COLO829 (cell line): ENCODE results near the gene HECTD4.

Experiments used
- DNase-seq: peaks from one replicate; pipeline ENCODE4 v3.0.0; 2012; ENCODE audit warnings: low spot score

The HECTD4 gene

DNA sequence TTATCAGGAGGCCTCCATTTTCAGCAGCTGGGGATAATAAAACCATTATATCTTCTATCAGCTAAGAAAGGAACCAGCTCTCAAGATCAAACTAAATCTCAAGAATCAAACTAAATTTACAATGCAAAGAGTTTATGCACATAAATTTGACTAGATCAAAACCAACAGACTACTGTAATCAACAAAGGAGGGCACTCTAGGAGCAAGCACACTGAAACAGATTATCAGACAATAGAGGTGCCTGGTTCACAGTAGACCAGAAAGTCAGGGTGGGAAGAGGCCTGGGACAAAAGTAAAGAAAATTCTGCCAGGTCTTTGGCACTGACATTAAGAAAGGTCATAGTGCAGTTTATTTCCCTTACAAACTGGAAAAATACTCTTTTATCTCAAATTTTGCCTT, 61.0 kb downstream of the HECTD4 start:
- no peak for DNase-seq

DNA sequence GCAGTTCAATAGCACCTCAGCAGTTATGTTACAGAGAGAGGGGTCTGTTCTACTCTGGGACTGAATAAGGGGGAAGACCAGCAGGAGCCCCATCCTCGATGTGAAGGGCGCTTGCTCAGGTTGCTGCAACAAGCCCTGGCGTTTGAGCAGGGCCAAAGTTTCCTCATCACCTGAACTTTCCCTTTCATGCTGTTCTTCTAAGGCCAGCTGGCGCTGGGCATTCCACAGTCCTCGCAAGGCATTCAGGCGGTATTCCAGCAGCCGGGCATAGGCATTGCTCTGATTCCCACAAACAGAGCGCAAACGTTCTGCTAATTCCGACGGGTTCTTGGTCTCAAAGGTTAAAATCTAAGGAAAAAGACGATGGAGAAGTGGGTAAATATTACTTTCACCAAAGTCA, 62.8 kb downstream of the HECTD4 start:
- no peak for DNase-seq

DNA sequence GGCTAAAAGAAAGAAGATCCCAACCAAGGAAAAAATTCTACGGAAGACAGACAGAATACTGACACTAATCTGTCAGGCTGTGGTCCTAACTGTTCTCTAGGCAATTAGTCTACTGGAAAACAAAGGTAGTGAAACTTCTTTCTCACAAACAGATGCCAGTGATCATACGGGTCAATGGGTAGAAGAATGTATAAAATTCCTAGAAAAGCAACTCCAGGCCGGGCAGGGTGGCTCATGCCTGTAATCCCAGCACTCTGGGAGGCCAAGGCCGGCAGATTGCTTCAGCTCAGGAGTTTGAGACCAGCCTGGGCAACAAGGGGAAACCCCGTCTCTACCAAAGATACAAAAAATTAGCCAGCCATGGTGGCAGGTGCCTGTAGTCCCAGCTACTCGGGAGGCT, 64.8 kb downstream of the HECTD4 start:
- DNase-seq, result no peak

DNA sequence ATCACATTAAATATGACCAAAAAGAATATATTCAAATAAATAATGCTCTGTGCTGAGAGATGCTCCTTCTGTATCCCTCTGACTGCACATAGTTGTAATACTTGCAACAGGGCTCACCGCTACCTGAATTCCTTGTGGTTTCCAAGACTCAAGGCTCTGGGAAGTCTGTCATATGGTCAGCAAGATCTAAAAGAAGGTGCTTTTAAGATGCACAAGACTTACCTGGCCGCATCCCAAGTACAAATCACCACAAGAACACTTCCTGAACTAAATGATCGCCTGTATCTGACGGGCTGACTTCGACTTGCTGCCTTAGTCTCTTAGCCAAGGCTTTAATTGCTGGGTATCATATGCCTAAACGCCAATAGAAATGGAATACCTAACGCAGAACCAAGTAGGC, 67.2 kb downstream of the HECTD4 start:
- DNase-seq, result no peak

DNA sequence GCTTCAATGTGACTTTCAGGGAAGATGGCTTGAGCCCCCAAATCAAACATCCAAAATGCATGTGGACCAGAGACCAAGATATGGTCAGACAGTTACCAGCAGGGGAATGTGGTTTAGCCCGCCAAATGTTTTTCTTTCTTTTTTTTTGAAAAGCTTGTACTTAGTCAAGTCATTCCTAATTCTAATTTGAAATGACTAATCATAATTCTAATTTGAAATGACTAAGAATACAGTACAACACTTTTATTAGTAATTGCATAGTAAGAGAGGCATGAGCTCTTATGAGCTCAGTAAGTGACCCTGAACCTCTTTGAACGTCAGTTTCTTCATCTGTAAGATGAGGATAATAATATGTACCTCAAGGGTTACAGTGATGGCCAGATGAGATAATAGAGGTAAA, 72.4 kb downstream of the HECTD4 start:
- no peak for DNase-seq

DNA sequence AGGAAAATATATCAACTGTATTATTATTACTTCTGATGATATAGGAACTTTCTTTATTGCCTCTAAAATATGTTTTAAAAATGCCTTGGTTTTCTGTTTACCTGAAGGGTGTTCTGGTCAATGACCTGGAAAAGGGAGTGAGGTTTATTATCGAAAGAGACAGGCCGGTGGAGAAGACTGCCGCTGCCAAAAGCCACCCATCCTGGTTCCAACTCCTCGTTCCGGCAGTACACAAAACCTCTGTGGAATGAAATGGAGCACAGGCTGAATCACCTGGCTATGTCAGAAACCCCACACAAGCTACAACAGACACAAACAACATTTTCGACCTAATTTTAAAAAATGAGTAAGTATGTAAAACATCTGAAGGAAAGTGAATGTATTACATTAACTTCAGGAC, 73.6 kb downstream of the HECTD4 start:
- DNase-seq, result no peak

DNA sequence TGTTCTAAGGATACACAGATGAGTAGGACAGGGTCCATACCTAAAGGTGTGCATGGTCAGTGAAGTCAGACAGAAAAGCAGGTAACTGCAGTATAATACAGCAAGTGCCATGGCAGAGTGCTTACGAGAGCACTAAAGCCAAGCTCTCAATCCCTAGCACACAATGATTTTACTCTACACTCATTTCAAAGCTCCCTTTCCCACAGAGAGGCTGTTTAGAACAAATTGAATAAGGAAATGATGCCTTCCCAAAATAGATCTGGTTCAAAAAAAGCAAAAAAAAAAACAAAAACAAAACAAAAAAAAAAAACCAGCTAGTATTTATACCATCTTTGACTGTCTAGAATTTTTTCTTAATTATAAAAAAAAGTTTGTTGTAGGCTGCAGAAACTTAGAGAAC, 74.1 kb downstream of the HECTD4 start:
- no peak for DNase-seq

DNA sequence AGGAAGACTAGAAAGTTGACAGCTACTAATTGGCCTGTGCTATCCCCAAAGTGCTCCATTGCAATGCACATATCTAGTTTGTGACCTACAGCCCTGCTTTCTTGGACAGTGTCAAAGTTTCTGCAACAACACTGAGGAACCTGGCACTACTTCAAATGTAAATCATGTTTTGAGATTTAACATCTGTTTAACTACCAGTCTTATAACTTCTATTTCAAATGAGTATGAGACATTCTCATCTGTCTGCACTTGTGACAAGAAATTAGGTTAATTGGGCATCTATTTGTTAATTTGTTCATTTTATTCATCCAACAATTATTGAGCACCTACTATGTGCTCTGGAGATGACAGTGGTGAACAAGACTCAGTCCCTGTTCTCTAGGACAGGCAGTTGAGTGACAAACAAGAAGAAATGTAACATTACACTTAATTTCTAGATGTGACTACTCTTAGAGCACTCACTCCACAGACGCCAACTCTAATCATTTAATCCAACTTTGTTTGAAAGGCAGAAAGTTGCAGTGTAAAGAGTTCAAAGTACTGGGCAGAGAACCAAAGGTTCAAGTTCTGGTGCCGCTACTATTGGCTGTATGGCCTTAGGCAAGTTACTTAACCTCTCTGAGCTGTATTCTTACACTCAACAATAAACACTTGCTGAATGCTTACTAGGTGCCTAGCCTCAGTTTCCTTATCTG, 74.8 kb downstream of the HECTD4 start:
- no peak for DNase-seq

DNA sequence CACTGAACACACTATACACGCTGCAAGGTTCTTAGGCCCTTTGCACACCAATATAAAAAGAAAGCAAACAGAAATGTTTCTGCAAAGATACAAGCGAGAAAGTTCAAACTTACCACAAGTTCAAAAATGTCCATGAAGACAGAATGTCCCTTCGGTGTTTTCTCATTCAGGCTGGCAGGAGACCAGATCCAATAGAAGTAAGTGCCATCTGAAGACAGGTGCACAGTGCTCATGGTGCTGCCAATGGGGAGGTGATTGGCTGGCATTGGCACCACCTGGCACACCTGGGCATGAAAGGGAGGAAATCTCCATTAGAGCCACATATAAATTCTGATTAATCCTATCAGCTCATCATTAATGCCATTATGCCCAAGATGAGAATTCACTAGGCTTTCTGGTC, 76.3 kb downstream of the HECTD4 start:
- no peak for DNase-seq

DNA sequence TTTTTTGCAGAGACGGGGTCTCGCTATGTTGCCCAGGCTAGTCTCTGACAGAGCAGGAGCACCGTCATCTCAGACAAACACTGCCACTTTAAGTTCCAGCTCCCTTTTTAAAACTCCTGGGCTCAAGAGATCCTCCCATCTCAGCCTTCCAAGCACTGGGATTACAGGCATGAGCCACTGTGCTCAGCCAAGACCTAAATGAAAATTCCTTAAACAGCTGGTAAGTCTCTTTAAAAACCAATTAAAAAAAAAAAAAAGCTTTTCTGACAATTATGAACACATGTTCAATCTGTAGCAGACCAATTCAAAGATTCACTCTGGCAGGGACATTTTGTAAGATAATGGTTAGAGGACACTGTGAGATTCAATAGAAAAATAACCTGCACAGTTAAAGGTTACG, 77.8 kb downstream of the HECTD4 start:
- DNase-seq, result no peak

DNA sequence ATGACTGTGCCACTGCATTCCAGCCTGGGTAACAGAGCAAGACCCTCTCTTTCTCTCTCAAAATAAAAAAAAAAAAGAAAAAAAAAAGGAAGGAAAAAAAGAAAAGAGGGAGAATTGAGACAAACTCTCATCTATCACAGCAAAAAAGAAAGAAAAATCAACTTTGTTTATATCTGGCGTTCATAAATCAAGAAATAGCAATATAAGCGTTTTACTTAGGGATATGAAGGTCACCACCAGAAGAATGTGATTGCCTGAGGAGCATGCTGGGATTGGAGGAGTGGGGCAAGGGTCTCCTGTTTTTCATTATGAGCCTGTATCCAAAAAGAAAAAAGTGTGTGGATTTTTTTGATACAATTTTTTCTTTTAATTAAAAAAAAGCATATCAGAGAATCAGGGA, 78.4 kb downstream of the HECTD4 start:
- DNase-seq, result no peak

DNA sequence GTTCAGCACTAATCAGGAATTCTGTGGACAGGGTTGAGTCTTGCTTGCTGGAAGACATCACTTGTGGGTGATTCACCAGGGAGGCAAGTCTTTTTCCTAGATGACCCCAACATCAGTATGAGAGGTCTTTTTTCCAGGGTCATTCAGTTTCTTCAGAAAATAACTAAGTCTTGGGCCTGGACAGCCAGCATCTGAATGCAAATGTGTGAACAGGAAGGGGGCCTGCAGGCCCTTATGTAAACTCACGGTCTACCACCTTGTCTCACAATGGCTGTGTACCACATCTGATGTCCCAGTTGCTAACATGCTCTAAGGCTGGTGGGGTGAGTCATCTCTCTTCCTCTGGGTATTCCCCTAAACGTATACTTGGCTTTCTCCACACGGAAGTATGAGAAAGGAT, 79.2 kb downstream of the HECTD4 start:
- no peak for DNase-seq

DNA sequence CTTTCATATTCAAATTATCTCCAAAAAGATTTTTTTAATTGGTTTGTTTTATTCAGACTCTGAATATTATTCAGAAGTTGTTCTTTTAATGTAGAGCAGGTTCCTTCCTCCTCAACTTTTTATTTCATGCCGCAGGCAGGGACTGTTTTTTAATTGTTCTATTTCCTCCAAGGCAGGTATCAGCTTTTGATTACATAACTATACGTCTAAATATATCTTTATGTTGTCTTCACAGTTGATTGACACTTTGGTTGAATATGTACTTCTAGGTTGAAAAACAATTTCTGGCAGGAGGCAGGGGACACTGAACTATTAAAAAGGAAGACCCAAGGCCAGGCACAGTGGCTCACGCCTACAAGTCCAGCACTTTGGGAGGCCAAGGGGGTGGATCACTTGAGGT, 82.5 kb downstream of the HECTD4 start:
- no peak for DNase-seq

DNA sequence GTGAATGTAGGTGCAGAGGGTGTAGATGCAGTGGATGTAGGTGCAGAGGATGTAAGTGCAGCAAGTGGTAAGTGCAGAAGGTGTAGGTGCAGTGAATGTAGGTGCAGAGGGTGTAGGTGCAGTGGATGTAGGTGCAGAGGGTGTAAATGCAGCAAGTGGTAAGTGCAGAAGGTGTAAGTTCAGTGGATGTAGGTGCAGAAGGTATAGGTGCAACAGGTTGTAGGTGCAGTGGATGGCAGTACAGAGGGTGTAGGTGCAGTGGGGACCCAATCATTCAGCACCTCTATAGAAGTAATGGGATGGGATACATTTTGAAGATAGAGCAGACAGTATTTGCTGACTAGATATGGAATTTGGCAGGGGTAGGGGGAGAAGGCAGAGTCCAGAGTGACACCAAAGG, 85.0 kb downstream of the HECTD4 start:
- no peak for DNase-seq

DNA sequence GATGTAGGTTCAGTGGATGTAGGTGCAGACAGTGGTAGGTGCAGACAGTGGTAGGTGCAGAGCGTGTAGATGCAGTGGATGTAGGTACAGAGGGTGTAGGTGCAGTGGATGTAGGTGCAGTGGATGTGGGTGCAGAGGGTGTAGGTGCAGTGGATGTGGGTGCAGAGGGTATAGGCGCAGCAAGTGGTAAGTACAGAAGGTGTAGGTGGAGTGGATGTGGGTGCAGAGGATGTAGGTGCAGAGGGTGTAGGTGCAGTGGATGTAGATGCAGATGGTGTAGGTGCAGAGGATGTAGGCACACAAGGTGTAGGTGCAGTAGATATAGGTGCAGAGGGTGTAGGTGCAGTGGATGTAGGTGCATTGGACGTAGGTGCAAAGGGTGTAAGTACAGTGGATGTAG, 86.0 kb downstream of the HECTD4 start:
- DNase-seq, result no peak

DNA sequence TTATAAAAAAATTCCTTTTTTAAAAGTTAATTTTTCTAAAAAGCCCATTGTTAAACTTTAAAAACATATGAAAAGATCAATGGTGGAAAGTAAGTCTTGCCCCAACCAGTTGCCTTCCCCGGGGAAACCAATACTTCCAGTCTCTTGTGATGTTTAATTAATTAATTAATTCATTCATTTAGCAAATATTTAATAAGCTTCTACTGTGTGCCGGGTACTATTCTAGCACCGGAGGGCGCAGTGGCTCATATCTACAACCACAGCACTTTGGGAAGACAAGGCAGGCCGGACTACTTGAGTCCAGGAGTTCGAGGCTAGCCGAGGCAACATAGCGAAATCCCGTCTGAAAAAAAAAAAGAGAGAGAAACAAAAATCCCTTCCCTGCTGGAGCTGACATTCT, 87.4 kb downstream of the HECTD4 start:
- DNase-seq, result no peak

DNA sequence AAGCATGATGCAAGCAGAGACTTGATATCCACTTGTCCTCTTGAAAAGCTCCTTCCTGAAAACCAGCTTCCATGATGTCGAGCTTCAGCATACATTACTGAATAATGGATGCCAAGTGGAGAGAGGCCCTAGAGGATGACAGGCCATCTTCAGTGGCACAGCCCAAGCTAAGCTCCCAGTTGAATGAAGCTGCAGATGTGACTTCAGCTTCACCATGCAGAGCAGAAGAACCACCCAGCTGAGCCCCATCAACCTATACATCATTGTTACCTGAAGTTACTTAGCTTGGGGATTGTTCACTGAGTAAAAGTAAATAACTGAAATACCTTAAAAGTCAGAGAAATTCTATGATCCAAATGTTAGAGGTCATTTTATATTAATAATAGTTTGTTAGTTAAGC, 93.6 kb downstream of the HECTD4 start:
- no peak for DNase-seq

DNA sequence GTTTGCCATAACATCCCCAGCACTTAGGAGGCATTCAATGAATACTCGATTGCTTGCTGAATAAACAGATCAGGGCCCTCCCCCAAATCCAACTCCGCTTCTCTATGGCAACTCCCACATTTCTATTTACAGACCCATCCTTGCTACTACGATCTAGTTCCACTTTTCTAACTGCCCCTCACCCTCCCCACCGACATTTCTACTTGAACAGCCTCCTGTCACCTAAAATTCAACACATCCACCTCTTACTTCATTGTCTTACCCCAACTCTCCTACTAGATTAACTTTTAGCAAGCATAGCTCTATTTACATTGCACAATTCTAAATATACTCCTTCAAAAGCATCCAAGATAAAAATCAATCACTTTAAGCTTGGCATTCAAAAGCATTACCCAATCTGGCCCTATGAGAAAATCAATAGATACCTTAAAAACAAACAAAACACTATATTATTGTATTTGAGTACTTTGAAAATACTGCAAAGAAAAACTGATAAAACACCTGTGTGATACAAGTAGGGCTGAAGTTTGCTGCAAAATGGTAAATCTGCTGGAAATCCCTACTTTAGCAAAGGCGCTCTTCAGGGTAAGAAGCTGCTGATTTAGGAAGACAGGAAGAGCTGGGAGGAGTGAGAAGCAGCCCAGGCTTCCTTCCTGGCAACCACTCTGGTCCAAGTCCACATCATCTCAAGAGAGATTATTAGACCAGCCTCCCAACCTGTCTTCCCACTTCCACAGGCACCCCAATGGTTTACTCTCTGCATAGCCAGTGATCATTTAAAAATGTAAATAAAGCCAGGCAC, 96.4 kb downstream of the HECTD4 start:
- DNase-seq, result no peak

DNA sequence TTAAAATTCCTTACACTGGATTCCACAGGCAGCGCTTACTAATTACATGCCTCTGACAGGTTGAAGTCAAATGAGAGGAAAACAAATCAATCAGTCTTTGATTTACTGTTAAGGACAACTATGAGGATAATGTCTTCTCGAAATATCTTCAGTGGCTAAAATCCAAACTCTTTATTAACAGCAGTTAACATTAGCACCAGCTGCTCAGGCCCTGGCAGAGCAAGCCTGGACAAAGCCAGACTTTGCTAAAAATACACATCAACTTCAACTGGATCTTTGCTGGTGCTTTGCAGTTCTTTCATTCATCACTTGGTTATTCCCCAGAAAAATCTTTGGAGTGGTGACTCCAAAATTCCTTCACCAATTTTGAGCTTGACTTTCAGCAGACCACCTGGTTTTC, 98.7 kb downstream of the HECTD4 start:
- no peak for DNase-seq

DNA sequence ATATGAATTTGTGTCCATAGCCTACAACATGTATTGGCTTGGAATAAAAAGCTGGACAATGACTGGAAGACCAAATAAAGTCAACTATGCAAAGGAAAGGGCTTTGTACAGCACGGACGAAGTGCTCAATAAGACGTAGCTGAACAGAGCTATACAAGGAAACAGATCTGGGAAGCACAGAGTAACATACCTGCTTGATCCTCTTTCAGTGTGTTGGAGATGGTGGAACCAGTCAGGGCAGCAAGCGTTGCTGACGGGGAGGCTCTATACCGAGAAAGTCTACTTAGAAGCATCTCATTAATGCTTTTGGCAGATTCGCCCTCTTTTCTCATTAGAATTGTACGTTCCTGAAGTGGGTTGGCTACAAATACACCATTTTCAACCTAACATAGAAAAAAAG, 99.3 kb downstream of the HECTD4 start:
- DNase-seq, result no peak

DNA sequence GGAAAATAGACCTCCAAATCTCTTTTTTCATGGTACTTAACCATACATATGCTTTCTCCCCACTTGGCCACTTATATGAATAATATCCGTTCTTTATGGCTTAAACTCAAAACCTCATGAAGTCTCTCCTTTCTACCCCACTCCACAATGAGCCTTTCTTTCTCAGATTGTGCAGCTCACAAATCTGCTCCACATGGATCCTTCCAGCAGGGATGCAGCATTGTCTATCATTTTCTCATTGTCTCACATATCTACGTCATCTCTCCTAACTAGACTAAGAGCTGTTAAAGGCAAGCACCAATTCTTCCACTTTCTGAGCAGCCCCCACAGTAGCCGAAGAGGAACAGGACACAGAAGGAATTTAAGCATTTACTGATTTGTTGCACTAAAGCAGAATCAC, 106.4 kb downstream of the HECTD4 start:
- no peak for DNase-seq

DNA sequence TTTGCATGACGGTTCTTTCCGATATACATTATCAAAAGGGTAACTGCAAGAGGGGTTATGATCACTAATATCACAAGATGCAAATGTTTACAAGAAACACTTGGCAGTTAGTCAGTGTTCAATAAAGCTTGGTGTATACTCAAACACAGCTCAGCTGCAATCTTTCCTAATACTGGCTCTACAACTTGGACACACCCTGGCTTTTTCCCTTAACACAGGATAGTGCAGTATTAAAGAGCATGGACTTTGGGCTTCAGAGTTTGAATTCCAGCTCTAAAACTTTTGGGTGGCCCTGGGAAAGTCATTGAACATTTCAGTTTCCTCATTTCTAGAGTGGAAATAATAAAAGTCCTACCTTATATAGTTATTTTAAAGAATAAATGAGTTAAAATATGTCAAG, 107.0 kb downstream of the HECTD4 start:
- no peak for DNase-seq

DNA sequence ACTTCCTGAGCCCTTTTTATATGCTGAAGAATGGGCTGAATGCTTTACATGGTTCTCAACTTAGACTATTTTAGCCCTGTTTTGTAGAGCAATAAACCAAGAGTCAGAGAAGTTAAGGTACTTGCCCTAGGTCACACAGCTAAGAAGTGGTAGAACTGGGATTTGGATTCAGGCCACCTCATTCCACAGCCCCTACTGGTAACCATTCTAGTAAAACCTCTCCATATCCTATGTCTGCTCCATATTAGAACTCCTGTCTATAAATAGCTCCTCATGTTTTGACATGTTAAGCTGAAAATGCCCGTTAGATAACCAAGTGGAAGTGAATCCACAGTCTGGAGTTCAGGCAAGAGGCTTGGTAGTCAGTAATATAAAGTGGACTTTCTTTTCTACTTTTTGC, 111.6 kb downstream of the HECTD4 start:
- DNase-seq, result no peak

DNA sequence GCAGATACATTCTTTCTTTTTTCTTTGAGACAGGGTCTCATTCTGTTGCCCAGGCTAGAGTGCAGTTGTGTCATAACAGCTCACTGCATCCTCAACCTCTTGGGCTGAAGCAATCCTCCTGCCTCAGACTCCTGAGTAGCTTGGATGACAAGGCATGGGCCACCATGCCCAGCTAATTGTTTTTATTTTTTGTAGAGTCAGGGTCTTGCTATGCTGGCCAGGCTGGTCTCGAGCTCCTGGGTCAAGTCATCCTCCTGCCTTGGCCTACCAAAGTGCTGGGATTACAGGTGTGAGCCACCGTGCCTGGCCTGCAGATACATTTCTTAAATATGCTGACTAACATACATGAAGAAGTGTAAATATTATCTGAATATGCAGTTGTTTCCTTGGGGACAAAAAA, 115.8 kb downstream of the HECTD4 start:
- no peak for DNase-seq
